ENCODE data around the gene PARD6G. TPM values are rescaled to one million over a fixed set of nuclear protein-coding genes. Genes with fewer than 3 reads are reported as not detected.

Gene PARD6G
- total and polyA plus RNA-seq, 2 of the 8 experiments (the other 6 are each of a cell fraction or from before 2014, with no cell fraction given): 11.3 to 17.9 TPM

- TF ChIP-seq, protein P1, sequence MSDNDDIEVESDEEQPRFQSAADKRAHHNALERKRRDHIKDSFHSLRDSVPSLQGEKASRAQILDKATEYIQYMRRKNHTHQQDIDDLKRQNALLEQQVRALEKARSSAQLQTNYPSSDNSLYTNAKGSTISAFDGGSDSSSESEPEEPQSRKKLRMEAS (IDR thresholded peaks at IDR 0.05): peak; percentile 26; the same call in 1 of the 2 replicates
- TF ChIP-seq SP4 (IDR thresholded peaks at IDR 0.05; ENCODE audit: low read length) (no peak), POLR2A (IDR thresholded peaks at IDR 0.05; ENCODE audit: control extremely low read depth in 1 of 2, low read depth in 2 of 2, low read length in 2 of 2) (no peak), USF2 (IDR thresholded peaks at IDR 0.05; ENCODE audit: low read length) (peak; percentile 59; the same call in 1 of the 2 replicates), SIN3A (conservative IDR thresholded peaks at IDR 0.05 in 1 of 2, IDR thresholded peaks at IDR 0.05 in 1 of 2; ENCODE audit: low read depth in 1 of 2, low read length in 2 of 2) (peak; percentile 67 to 75; a peak in 2 of 4 replicates)
- Histone ChIP-seq H3K4ac (replicated peaks; ENCODE audit: insufficient read length, low read depth, low read length) (no peak overlapping the region), H2AK5ac (ENCODE audit: low read depth, low read length) (no peak overlapping the region), H3K79me2 (ENCODE audit: control insufficient read depth in 1 of 2, insufficient read depth in 2 of 2, low read length in 2 of 2) (peaks cover 34 to 51% of the 10 kb centered on the region in 2 experiments), H3K9me3 (ENCODE audit: insufficient read depth in 2 of 2, low read depth in 1 of 2, low read length in 1 of 2) (no peaks in the 10 kb centered on the region; a peak in 1 of 4 replicates), H3K27me3 (replicated peaks in 1 of 4; ENCODE audit: control insufficient read depth in 3 of 4, extremely low read depth in 1 of 4, insufficient read depth in 3 of 4, low read length in 3 of 4) (no peaks in the 10 kb centered on the region), H2BK5ac (ENCODE audit: low read depth, low read length) (no peak overlapping the region), H4K91ac (replicated peaks; ENCODE audit: insufficient read length, low read length) (no peak overlapping the region), H3K36me3 (ENCODE audit: control insufficient read depth in 2 of 4, insufficient read depth in 4 of 4, low read length in 3 of 4) (peaks cover 0 to 8% (median 0%) of the 10 kb centered on the region in 4 experiments; a peak in 2 of 8 replicates), H2BK15ac (ENCODE audit: low read length) (no peak overlapping the region), H3K4me3 (ENCODE audit: extremely low read depth in 1 of 4, insufficient read depth in 2 of 4, low read depth in 3 of 4, low read length in 4 of 4) (peak overlapping the region; percentile 62 to 91 (median 75)), H2BK20ac (ENCODE audit: low read length) (no peak overlapping the region), H2BK120ac (replicated peaks; ENCODE audit: low read depth, low read length) (no peak overlapping the region), H3K23ac (ENCODE audit: insufficient read length) (no peak overlapping the region), H3K56ac (replicated peaks; ENCODE audit: insufficient read length, low read depth, low read length) (no peak overlapping the region), H4K8ac (ENCODE audit: extremely low read depth, insufficient read depth, low read length) (no peak overlapping the region), H3K4me1 (replicated peaks in 1 of 4; ENCODE audit: control insufficient read depth in 3 of 4, insufficient read depth in 4 of 4, low read length in 3 of 4) (peaks cover 4 to 22% (median 17%) of the 10 kb centered on the region in 4 experiments), H4K5ac (ENCODE audit: insufficient read length, low read depth, low read length) (no peak overlapping the region), H3K18ac (ENCODE audit: extremely low read depth, low read length) (no peak overlapping the region; the same call in 1 of the 2 replicates), H3K79me1 (ENCODE audit: low read depth, low read length) (peaks cover 5% of the 10 kb centered on the region), H3K14ac (ENCODE audit: insufficient read length) (no peak overlapping the region), H3K23me2 (ENCODE audit: low read depth, low read length) (peaks cover 4% of the 10 kb centered on the region; the same call in 1 of the 2 replicates), H4K20me1 (replicated peaks in 1 of 2; ENCODE audit: control insufficient read depth in 1 of 2, insufficient read depth in 2 of 2, low read length in 2 of 2) (peaks cover 10 to 23% of the 10 kb centered on the region in 2 experiments), H3K4me2 (ENCODE audit: insufficient read depth in 1 of 2, low read depth in 2 of 2, low read length in 2 of 2) (peak overlapping the region; percentile 68 to 76), H2BK12ac (ENCODE audit: low read depth, low read length) (no peak overlapping the region), H3K9ac (replicated peaks in 1 of 4; ENCODE audit: extremely low read depth in 1 of 4, low read depth in 3 of 4, low read length in 3 of 4) (peak overlapping the region; percentile 53 to 99 (median 85); a peak in 5 of 7 replicates), H3K27ac (ENCODE audit: low read depth, low read length) (no peak overlapping the region; the same call in 1 of the 2 replicates), H2AFZ (ENCODE audit: low read length) (no peak overlapping the region)
- FAIRE-seq: no peak
- DNase-seq (ENCODE audit: low read depth in 1 of 2, low spot score in 2 of 2): peak in 1 of 2 experiments; percentile 71
- POLR2A ChIA-PET (ENCODE audit: partially characterized antibody): interaction anchor here (0.6 to 1.4 kb wide), 19 partner anchors 8 to 122 kb away, joined by 3 to 9 read pairs (median 4); partner anchors contain the start of genes RBFA and TXNL4A
- CTCF ChIA-PET (ENCODE audit: partially characterized antibody): interaction anchor here (0.6 to 0.9 kb wide), 4 partner anchors 10 to 194 kb away, joined by 3 to 4 read pairs (median 3); no protein-coding TSS in a partner anchor
- 11% methylated on average over 8 of the region's 34 CpGs; no CpG with 5 or more reads in 1 of the 2 experiments for WGBS, 2 experiments (ENCODE audit: extremely low coverage in 1 of 2, insufficient coverage in 1 of 2, insufficient read length in 1 of 2, insufficient replicate concordance in 2 of 2, low coverage in 1 of 2, low lambda C conversion rate in 2 of 2, missing lambda C conversion rate in 1 of 2)
These were observed 137.6 kb downstream of the PARD6G start for GRCh38 chr18:80109676-80110078.

Measured in H1 (cell line).